Fibroblast of mammary gland (primary cell): ENCODE measurements around the gene EPAS1.

Source experiments
- DNase-seq: peaks from one replicate; pipeline ENCODE4 v3.0.0-alpha.2; 2010; ENCODE audit warnings: low read depth
- H3K4me3 ChIP-seq: 2 replicates; pipeline ENCODE4 v1.5.1; 2011; ENCODE audit warnings: low read depth, mild to moderate bottlenecking, low read length, moderate library complexity; ENCODE audit not compliant: control insufficient read depth
- TF ChIP-seq, protein P1 (sequence below): conservative IDR thresholded peaks from 2 replicates; pipeline ENCODE4 v1.5.1; 2011; ENCODE audit warnings: low read depth, low read length, inconsistent platforms; ENCODE audit not compliant: control insufficient read depth, insufficient read depth

Gene EPAS1

DNA sequence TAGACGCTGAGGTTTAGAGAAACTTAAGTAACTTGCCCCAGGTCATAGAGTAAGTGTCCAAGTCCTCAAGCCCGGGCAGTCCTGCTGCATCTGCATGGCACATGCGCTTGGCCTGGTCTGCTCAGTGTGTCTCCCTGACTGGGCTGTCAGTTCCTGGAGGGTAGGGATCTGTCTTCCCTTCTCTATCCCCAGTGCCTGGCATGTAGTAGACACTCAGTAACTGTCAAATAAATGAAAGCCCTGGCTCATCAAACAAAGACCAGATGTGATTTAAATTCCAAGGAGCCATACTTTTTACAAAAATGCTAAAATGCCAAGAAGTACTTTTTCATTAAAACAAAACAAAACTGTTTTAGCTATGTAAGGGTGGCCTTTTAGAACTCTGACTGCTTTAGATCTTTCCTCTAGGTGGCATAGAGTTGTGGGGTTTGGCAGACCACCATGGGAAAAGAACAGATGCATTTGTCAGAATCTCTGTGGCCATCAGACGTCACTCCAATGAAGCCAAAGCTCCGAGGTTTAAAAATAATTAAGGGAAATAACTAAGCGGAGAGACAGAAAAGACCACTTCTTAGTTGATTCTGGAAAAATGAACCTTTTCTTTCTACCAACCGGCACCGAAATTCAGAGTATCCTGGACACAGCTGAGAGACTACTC, 34.0 kb downstream of the EPAS1 start:
- TF ChIP-seq, protein P1, sequence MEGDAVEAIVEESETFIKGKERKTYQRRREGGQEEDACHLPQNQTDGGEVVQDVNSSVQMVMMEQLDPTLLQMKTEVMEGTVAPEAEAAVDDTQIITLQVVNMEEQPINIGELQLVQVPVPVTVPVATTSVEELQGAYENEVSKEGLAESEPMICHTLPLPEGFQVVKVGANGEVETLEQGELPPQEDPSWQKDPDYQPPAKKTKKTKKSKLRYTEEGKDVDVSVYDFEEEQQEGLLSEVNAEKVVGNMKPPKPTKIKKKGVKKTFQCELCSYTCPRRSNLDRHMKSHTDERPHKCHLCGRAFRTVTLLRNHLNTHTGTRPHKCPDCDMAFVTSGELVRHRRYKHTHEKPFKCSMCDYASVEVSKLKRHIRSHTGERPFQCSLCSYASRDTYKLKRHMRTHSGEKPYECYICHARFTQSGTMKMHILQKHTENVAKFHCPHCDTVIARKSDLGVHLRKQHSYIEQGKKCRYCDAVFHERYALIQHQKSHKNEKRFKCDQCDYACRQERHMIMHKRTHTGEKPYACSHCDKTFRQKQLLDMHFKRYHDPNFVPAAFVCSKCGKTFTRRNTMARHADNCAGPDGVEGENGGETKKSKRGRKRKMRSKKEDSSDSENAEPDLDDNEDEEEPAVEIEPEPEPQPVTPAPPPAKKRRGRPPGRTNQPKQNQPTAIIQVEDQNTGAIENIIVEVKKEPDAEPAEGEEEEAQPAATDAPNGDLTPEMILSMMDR = no peak
- no peak overlapping the region for H3K4me3 ChIP-seq
- peak; percentile 54 for DNase-seq

DNA sequence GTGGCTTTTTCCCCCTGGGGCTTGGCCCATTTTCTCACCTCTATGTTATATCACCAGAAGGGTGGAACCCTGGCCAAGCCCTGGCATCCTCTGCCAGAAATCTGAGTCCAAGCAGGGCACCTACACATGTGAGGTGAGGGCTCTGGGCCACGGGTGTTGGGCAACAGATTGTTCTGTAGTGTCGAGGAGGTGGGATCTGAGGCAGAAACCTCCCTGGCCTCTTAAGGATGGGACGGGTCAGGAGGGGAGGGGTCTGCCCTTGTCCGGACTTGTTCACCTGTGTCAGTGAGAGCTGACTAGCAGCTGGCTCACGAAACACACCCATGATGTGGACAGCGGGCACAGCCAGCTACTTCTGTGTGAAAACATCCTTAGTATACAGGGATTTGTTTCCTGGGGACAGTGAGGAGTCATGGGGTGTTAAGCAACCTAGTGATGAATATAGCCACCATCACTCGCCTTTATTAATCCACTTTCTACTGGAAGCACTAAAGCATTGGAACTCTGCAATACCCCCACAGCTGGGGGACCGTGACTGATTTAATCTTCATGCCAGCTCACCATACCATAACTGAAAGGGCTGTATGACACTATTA, 35.6 kb downstream of the EPAS1 start:
- peak; percentile 84 for DNase-seq
- no peak overlapping the region for H3K4me3 ChIP-seq
- TF ChIP-seq, protein P1 = no peak

DNA sequence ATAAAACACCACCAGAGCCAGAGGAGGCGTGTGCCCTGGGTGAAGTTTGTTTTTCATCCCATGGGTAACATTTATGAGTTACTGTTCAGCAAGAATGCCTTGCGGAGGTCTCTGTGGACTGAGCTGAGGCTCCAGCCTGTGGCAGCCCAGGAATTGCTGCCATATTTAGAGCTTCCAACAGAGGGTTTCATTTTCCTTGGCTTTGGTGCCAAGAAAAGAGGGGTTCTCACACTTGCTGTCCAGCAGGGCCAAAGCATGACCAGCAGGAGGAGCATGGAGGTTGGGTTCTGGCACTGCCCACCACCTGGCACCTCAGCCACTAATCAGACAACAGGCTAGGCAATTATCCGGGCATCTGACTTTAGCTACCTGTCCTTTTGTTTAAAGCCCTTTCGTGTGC, 36.7 kb downstream of the EPAS1 start:
- H3K4me3 ChIP-seq = no peak overlapping the region
- TF ChIP-seq, protein P1 = peak; percentile 27
- peak; percentile 55 for DNase-seq

DNA sequence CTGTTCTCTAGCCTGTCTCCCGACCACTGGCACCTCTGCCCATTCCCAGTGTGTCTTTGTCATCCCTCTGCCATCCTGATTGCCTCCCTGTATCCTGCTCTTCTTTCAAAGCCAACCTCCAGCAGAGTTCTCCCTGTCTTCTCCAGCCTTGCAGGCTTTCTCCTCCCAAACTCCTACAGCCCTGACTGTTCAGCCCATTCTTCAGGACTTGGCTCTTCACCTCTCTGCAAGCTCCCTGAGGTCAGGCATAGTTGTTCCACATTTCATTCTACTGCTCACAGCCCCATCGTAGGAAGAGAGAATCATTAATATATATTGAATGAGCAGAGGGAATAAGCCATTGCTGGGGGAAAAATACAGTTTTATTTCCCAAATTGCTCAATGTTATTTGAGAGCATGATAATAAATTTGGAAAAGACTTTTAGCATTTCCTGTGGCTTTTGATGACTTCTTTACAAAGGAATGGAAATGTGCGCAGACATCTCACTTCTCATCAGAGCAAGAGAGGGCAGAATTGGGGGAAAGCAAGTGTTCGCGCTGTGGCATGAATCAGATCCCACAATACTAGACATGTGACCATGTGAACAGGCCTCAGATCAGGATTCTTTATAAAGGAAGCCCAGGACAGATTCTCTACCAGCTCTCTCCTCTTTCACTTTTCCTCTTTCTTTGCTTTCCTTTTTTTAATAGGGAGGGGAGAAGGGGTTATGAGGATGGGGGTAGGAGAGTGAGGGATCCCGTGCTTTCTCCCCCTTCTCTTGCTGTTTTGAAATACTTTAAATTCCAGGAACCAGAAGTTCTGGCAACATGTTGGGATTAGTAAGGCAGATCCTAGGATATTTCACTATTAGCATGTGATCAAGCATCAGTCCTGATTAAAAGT, 37.4 kb downstream of the EPAS1 start:
- TF ChIP-seq, protein P1 = no peak
- DNase-seq = peak; percentile 98
- H3K4me3 ChIP-seq = no peak overlapping the region

DNA sequence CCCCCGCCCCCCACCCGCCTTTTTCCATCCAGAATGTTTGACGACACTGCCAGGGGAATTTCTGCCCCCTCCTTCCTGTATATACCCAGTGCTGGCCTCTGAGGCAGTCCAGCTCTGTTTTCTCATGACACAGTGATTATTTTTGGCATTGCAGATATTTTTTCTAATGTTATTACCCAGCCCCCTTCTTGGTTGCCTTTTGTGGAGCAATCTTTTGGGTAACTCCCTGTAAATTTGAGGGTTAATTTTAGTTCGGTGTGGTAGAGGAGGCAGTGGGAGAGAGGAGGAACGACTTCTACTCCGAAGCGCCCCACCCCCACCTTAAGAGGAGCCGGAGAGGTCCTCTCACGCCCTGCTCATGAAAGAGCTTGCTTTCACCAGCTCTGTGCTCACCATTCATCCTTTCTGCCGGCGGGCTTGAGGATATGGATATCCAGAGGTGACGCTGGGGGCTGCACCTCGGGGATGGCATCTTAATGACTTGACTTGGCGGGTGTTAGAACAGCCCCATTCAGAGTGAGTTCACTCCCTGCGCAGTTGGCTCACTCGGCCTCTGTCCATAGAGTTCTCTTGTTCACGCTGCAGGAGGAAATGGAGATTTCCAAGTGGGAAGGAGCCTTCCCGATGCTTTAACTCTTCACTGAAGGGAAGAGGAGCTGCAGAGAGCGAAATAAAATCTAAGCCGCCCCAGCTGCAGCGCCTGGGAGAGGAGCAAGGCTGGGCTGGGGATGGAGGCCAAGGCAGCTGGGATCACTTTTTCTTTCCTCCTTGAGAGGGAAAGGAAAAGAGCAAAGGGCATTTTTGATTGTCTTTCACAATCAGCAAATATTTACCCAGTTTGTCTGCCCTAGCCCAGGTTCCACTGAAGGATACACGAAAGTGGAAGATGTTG, 38.4 kb downstream of the EPAS1 start:
- H3K4me3 ChIP-seq = no peak overlapping the region
- DNase-seq = peak; percentile 90

More for the DNA sequence above, 38.4 kb downstream of the EPAS1 start:
- TF ChIP-seq, protein P1 = no peak
